GM12878 (cell line): ENCODE data around the gene UROC1.

Experiments used
- CBX5 ChIP-seq: sonication (generic); IDR thresholded peaks from 2 replicates; pipeline ENCODE4 v1.6.1; 2016; ENCODE audit warnings: low read depth, moderate library complexity, mild to moderate bottlenecking, inconsistent platforms
- PBX3 ChIP-seq: IDR thresholded peaks from 2 replicates; pipeline ENCODE4 v1.6.1; 2011; ENCODE audit warnings: mild to moderate bottlenecking, low read depth, low read length, moderate library complexity; ENCODE audit not compliant: insufficient replicate concordance
- POLR2A ChIP-seq: IDR thresholded peaks from 2 replicates; pipeline ENCODE4 v1.6.1; 2011; ENCODE audit warnings: low read depth, mild to moderate bottlenecking, low read length
- TF ChIP-seq, protein P1 (sequence below): fragments of 450-650 bp; IDR thresholded peaks from 2 replicates; pipeline ENCODE4 v1.6.1; 2016; ENCODE audit warnings: mild to moderate bottlenecking
- TF ChIP-seq, protein P2 (sequence below): IDR thresholded peaks from 2 replicates; pipeline ENCODE4 v1.6.1; 2011; ENCODE audit warnings: low read depth, low read length, improper control_type of control experiment, borderline replicate concordance

- TF ChIP-seq, protein P1, sequence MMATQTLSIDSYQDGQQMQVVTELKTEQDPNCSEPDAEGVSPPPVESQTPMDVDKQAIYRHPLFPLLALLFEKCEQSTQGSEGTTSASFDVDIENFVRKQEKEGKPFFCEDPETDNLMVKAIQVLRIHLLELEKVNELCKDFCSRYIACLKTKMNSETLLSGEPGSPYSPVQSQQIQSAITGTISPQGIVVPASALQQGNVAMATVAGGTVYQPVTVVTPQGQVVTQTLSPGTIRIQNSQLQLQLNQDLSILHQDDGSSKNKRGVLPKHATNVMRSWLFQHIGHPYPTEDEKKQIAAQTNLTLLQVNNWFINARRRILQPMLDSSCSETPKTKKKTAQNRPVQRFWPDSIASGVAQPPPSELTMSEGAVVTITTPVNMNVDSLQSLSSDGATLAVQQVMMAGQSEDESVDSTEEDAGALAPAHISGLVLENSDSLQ: no peak
- no peak for TF ChIP-seq PBX3
- TF ChIP-seq, protein P2, sequence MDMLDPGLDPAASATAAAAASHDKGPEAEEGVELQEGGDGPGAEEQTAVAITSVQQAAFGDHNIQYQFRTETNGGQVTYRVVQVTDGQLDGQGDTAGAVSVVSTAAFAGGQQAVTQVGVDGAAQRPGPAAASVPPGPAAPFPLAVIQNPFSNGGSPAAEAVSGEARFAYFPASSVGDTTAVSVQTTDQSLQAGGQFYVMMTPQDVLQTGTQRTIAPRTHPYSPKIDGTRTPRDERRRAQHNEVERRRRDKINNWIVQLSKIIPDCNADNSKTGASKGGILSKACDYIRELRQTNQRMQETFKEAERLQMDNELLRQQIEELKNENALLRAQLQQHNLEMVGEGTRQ: no peak
- no peak for TF ChIP-seq CBX5
- no peak for TF ChIP-seq POLR2A
Observed at GRCh38 chr3:126442856-126443242, 74.7 kb downstream of the UROC1 start.
